Retinal pigment epithelial cell (primary cell): ENCODE results near the gene SCMH1.
"Not testable (repeated sequence)": the region's sequence is repeated elsewhere in the genome, so short reads cannot be mapped to it uniquely, and the experiment has no call there.

Experiments
- DNase-seq: peaks from one replicate; pipeline ENCODE4 v3.0.0-alpha.2; 2010; ENCODE audit warnings: low read depth
- H3K4me3 ChIP-seq: 2 replicates; pipeline ENCODE4 v1.5.1; 2011; ENCODE audit warnings: mild to moderate bottlenecking, low read length, control low read depth, moderate library complexity
- TF ChIP-seq, protein P1 (sequence below): conservative IDR thresholded peaks from 2 replicates; pipeline ENCODE4 v1.5.1; 2011; ENCODE audit warnings: low read depth, low read length, control low read depth, inconsistent platforms

Gene SCMH1

DNA sequence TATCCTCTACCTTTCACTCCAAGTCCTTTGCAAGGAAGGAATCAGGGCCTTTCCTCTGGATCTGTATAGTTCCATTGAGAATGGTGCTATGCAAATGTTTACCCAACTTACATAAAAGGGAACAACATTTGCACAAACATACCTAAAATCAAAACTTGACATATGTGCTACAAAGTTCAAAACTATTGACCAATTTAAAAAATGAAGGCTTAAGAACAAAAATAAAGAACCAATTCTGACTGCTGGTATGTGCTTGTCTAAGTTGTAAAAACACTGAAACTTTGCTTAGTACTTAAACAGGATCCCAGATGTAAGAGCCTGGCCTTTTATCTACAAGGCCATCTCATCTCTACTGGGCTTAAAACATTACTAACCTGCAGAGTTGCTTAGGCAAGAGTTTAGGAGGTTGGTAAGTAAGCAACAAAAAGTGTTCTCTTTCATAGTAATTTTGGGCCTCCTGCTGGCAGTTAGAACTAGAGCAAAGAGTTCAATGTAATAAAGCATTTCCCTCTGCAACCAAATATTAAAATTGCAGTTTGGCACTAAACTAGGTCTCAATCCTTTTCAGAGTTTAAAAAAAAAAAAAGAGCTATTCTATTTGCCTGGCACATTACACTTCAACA is 2.0 kb downstream of the SCMH1 start:
- DNase-seq = peak; percentile 34
- TF ChIP-seq, protein P1, sequence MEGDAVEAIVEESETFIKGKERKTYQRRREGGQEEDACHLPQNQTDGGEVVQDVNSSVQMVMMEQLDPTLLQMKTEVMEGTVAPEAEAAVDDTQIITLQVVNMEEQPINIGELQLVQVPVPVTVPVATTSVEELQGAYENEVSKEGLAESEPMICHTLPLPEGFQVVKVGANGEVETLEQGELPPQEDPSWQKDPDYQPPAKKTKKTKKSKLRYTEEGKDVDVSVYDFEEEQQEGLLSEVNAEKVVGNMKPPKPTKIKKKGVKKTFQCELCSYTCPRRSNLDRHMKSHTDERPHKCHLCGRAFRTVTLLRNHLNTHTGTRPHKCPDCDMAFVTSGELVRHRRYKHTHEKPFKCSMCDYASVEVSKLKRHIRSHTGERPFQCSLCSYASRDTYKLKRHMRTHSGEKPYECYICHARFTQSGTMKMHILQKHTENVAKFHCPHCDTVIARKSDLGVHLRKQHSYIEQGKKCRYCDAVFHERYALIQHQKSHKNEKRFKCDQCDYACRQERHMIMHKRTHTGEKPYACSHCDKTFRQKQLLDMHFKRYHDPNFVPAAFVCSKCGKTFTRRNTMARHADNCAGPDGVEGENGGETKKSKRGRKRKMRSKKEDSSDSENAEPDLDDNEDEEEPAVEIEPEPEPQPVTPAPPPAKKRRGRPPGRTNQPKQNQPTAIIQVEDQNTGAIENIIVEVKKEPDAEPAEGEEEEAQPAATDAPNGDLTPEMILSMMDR = peak; percentile 45
- no peak overlapping the region for H3K4me3 ChIP-seq

DNA sequence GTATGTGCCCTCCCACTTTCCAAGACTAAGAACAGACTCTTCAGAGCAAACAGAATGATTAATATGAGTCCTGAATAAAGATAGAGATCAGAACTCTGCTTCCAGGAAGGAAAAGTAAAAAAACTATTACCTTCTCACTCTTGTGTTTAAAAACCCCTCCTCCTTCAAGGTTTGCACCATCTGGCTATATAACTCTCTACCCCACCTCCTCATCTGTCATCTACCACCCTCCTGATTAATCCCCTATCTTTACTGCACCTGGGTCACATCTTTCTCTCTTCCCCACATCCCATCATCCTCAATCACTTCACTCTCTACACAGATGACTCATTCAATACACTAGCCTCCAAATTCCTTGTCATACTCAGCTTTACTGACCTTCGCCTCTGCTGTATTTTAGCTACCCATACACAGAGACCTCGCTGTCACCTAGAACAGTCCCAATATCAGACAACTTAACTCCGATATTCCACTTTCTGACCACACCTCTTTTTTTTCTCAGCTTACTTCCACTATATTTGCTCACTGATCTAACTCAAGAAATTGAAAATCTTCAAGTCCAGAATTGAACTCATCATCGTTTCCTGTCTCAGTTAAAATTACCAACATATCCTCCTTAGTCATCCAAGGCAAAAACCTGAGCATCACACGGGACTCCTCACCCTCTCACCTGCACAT is 3.7 kb downstream of the SCMH1 start:
- H3K4me3 ChIP-seq = no peak overlapping the region
- DNase-seq = no peak

DNA sequence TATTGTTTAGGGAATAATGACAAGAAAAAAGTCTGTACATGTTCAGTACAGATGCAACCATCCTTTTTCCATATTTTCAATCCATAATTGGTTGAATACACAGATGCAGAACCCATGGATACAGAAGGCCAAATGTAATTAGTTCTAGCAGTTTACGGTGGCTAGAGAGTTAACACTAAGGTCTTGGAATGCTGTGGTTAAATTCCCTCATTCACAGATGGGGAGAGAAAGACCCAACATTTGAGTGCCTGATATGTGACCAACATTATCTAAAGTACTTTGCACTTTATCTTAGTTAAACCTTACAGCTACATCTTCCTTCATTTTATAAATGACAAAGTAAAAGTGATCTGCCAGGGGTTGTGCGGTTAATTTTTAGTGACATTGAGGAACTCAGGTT is 5.3 kb downstream of the SCMH1 start:
- TF ChIP-seq, protein P1 = no peak
- no peak overlapping the region for H3K4me3 ChIP-seq
- DNase-seq = no peak

More for the DNA sequence above, 3.7 kb downstream of the SCMH1 start:
- TF ChIP-seq, protein P1 = no peak

DNA sequence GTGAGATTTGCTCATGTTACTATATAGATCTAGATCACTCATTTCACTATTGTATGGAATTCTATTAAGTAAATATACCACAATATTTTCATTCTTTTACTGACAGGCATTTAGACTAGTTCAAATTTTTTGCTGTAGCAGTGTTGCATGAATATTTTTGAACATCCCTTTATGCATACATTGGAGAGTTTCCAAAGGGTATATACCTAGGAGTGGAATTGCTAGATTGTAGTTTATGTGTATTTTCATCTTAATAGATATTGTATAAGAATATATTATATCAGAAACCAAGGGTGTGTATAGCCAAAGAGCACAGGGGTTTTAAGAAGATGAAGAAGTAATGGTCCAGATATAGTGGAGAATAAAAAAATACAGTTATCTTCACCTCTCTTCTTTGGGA is 6.2 kb downstream of the SCMH1 start:
- no peak for DNase-seq
- TF ChIP-seq, protein P1 = no peak
- no peak overlapping the region for H3K4me3 ChIP-seq

DNA sequence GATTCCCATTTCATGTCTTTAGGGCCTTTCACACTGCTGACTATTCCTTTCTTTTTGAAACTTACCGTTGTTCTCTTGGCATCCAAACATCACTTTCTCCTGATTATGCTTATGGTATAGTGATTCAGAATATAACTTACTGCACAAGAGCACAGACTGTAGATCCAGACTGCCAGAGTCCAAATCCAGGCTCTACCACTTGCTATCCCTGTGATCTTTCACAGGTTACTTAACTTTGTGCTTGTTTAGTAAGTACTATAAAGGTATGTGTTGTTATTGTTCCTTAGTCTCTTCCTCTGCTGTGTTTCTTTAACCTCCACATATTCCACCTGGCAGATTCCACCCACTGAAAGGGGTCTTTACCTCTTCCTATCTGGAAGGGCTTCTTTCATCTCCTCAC is 8.4 kb downstream of the SCMH1 start:
- no peak overlapping the region for H3K4me3 ChIP-seq
- no peak for DNase-seq
- TF ChIP-seq, protein P1 = no peak

DNA sequence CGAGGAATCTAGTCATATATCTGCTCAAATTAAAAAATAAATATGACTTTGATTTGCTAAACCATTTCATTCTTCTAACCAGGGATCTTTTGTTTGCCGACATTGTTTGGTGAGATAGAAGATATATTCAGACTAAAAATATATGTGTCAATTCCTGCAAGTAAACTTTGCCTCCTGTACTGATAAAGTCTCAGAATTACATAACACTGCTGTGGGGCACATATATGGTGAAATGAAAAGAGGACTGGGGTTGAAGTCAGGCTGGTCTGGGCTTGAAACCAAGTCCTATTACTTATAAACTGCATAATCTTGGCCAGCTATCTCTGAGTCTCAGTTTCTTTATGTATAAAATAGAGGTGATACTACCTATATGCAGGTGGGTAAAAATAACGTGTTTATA is 9.8 kb downstream of the SCMH1 start:
- no peak overlapping the region for H3K4me3 ChIP-seq
- TF ChIP-seq, protein P1 = no peak
- no peak for DNase-seq

DNA sequence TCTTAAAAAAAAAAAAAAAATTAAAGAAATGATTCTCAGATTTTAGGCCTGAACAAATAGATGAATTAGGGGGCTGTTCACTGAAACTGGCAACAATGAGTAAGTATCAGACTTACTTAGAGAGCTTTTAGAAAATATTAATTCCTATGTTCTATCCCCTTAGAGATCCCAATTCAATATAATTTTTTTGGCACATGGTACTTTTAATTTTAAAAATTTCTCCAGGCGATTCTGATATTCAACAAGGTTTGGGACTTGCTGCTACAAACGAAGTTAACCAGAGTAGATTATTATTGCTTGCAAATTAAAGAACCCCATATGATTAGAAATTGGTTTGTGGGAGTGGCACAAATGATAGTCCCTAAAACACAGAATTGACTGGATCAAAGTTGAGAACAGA is 11.4 kb downstream of the SCMH1 start:
- no peak for DNase-seq
- H3K4me3 ChIP-seq = no peak overlapping the region

DNA sequence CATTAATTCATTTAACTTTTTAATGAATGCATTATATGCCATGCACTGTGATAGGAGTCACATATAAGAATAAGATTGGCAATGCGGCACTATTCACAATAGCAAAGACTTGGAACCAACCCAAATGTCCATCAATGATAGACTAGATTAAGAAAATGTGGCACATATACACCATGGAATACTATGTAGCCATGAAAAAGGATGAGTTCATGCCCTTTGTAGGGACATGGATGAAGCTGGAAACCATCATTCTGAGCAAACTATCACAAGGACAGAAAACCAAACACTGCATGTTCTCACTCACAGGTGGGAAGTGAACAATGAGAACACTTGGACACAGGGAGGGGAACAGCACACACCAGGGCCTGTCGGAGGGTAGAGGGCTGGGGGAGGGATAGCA is 12.9 kb downstream of the SCMH1 start:
- not testable (repeated sequence) for DNase-seq, H3K4me3 ChIP-seq

More for the DNA sequence above, 11.4 kb downstream of the SCMH1 start:
- TF ChIP-seq, protein P1 = no peak
